ENCODE data around the gene OSBPL2.

- TF ChIP-seq, protein P1, sequence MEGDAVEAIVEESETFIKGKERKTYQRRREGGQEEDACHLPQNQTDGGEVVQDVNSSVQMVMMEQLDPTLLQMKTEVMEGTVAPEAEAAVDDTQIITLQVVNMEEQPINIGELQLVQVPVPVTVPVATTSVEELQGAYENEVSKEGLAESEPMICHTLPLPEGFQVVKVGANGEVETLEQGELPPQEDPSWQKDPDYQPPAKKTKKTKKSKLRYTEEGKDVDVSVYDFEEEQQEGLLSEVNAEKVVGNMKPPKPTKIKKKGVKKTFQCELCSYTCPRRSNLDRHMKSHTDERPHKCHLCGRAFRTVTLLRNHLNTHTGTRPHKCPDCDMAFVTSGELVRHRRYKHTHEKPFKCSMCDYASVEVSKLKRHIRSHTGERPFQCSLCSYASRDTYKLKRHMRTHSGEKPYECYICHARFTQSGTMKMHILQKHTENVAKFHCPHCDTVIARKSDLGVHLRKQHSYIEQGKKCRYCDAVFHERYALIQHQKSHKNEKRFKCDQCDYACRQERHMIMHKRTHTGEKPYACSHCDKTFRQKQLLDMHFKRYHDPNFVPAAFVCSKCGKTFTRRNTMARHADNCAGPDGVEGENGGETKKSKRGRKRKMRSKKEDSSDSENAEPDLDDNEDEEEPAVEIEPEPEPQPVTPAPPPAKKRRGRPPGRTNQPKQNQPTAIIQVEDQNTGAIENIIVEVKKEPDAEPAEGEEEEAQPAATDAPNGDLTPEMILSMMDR (IDR thresholded peaks at IDR 0.05; ENCODE audit: low read depth, low read length, missing input control) = no peak
- TF ChIP-seq JUND (IDR thresholded peaks at IDR 0.05) (no peak), FOXA1 (IDR thresholded peaks at IDR 0.05) (no peak), RXRA (IDR thresholded peaks at IDR 0.05) (no peak), YY1 (IDR thresholded peaks at IDR 0.05) (no peak)
- TF ChIP-seq, protein P2, sequence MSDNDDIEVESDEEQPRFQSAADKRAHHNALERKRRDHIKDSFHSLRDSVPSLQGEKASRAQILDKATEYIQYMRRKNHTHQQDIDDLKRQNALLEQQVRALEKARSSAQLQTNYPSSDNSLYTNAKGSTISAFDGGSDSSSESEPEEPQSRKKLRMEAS (IDR thresholded peaks at IDR 0.05) = no peak
- TF ChIP-seq, protein P3, sequence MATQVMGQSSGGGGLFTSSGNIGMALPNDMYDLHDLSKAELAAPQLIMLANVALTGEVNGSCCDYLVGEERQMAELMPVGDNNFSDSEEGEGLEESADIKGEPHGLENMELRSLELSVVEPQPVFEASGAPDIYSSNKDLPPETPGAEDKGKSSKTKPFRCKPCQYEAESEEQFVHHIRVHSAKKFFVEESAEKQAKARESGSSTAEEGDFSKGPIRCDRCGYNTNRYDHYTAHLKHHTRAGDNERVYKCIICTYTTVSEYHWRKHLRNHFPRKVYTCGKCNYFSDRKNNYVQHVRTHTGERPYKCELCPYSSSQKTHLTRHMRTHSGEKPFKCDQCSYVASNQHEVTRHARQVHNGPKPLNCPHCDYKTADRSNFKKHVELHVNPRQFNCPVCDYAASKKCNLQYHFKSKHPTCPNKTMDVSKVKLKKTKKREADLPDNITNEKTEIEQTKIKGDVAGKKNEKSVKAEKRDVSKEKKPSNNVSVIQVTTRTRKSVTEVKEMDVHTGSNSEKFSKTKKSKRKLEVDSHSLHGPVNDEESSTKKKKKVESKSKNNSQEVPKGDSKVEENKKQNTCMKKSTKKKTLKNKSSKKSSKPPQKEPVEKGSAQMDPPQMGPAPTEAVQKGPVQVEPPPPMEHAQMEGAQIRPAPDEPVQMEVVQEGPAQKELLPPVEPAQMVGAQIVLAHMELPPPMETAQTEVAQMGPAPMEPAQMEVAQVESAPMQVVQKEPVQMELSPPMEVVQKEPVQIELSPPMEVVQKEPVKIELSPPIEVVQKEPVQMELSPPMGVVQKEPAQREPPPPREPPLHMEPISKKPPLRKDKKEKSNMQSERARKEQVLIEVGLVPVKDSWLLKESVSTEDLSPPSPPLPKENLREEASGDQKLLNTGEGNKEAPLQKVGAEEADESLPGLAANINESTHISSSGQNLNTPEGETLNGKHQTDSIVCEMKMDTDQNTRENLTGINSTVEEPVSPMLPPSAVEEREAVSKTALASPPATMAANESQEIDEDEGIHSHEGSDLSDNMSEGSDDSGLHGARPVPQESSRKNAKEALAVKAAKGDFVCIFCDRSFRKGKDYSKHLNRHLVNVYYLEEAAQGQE (IDR thresholded peaks at IDR 0.05) = no peak
Observed at GRCh38 chr20:62216636-62217566, 21.4 kb upstream of the OSBPL2 start.

Measured in liver (tissue), 3 donors.